HFFc6 (cell line): ENCODE data around the gene TOP2A. TPM values are rescaled to one million over a fixed set of nuclear protein-coding genes. Genes with fewer than 3 reads are reported as not detected.

ENCODE experiments used
- DNase-seq: peaks from one replicate; pipeline ENCODE4 v3.0.0-alpha.2; 2018
- H3K27ac Mint-ChIP-seq: 2 replicates; pipeline ENCODE4 v1.8.0; 2020; ENCODE audit warnings: mild to moderate bottlenecking, mixed read lengths
- H3K27me3 Mint-ChIP-seq: 2 replicates; pipeline ENCODE4 v1.8.0; 2021; ENCODE audit warnings: mild to moderate bottlenecking, moderate library complexity, mixed read lengths; ENCODE audit not compliant: insufficient read depth
- H3K36me3 Mint-ChIP-seq: 2 replicates; pipeline ENCODE4 v1.8.0; 2021; ENCODE audit warnings: low read depth, mixed read lengths
- H3K4me1 Mint-ChIP-seq: 2 replicates; pipeline ENCODE4 v1.8.0; 2020; ENCODE audit warnings: low read depth, mixed read lengths
- H3K4me3 Mint-ChIP-seq: 2 replicates; pipeline ENCODE4 v1.8.0; 2020; ENCODE audit warnings: mild to moderate bottlenecking, moderate library complexity, mixed read lengths
- H3K9me3 Mint-ChIP-seq: 2 replicates; pipeline ENCODE4 v1.8.0; 2020; ENCODE audit warnings: mild to moderate bottlenecking, mixed read lengths
- CTCF ChIP-seq: fragments of 200-600 bp; sonication (generic); IDR thresholded peaks from 2 replicates; pipeline ENCODE4 v1.5.0; 2021; ENCODE audit warnings: antibody characterized with exemption, mild to moderate bottlenecking
- total RNA-seq, 6 experiments: library from RNA; stranded (reverse); fragmentation: NEBNext Ultra II Directional; extraction: Animal tissue kit (Norgen Biotek cat#: 25700); gene quantifications; 2 replicates in 1 of 6; 3 replicates in 5 of 6; pipeline ENCODE4 v1.2.3, GENCODE V29; 2021

TOP2A gene
- total RNA-seq, 6 experiments from 2014 or later = 73.2 to 170 (median 150) TPM

GRCh38 chr17:40445751-40446468, 28.2 kb upstream of the TOP2A start:
- Mint-ChIP-seq H3K27me3 (peaks cover 4% of the 10 kb centered on the region), H3K4me1 (peaks cover 60% of the 10 kb centered on the region), H3K36me3 (peaks cover 20% of the 10 kb centered on the region), H3K4me3 (peak overlapping the region; percentile 96), H3K27ac (peak overlapping the region; percentile 92), H3K9me3 (no peaks in the 10 kb centered on the region)
- no peak for DNase-seq
- peak; percentile 59 for TF ChIP-seq CTCF

- DNase-seq = no peak
- Mint-ChIP-seq H3K27ac (peak overlapping the region; percentile 92), H3K27me3 (peaks cover 4% of the 10 kb centered on the region), H3K4me1 (peaks cover 46% of the 10 kb centered on the region), H3K4me3 (peak overlapping the region; percentile 96), H3K36me3 (peaks cover 20% of the 10 kb centered on the region), H3K9me3 (no peaks in the 10 kb centered on the region)
- TF ChIP-seq CTCF = 0 out of 2 replicates have a peak, but pooled peaks have one; percentile 15
Observed at GRCh38 chr17:40443988-40444899, 26.5 kb upstream of the TOP2A start.

GRCh38 chr17:40443196-40443987, 25.7 kb upstream of the TOP2A start, which contains the start of gene IGFBP4:
Gene IGFBP4 (plus strand): TSS chr17:40443450. CDS start chr17:40443736, 286 bp downstream.
- Mint-ChIP-seq H3K9me3 (no peaks in the 10 kb centered on the region), H3K27ac (peak within 1 kb of the TSS; percentile 92)

GRCh38 chr17:40442392-40443195, 24.9 kb upstream of the TOP2A start:
- H3K4me1 Mint-ChIP-seq = peaks cover 31% of the 10 kb centered on the region
- H3K27ac Mint-ChIP-seq = peak overlapping the region; percentile 67
- 0 out of 2 replicates have a peak, but pooled peaks have one; percentile 34 for TF ChIP-seq CTCF
- H3K27me3 Mint-ChIP-seq = peaks cover 4% of the 10 kb centered on the region
- no peaks in the 10 kb centered on the region for H3K9me3 Mint-ChIP-seq
- peak overlapping the region; percentile 75 for H3K4me3 Mint-ChIP-seq
- DNase-seq = no peak
- H3K36me3 Mint-ChIP-seq = peaks cover 18% of the 10 kb centered on the region

More at GRCh38 chr17:40443196-40443987, 25.7 kb upstream of the TOP2A start, which contains the start of gene IGFBP4:
- DNase-seq = peak; percentile 65
- H3K36me3 Mint-ChIP-seq = peaks cover 20% of the 10 kb centered on the region
- peak; percentile 59 for TF ChIP-seq CTCF
- peak within 1 kb of the TSS; percentile 96 for H3K4me3 Mint-ChIP-seq
- H3K27me3 Mint-ChIP-seq = peaks cover 4% of the 10 kb centered on the region
- peaks cover 38% of the 10 kb centered on the region for H3K4me1 Mint-ChIP-seq
